PFSK-1 (cell line): ENCODE results near the gene CKAP2. TPM values are rescaled to one million over a fixed set of nuclear protein-coding genes. Genes with fewer than 3 reads are reported as not detected.
A peak's percentile ranks its signal among the peaks of the same experiment; 100 is the strongest.

Experiments
- FOXP2 ChIP-seq: optimal IDR thresholded peaks from 2 replicates; pipeline ENCODE3; 2011; ENCODE audit warnings: borderline replicate concordance, control low read depth, inconsistent platforms; ENCODE audit not compliant: insufficient read depth; ENCODE audit errors: extremely low read length, extremely low read depth
- POLR2AphosphoS5 ChIP-seq: IDR thresholded peaks from 2 replicates; pipeline ENCODE4 v1.6.1; 2012; ENCODE audit warnings: low read depth, mild to moderate bottlenecking, control low read depth, low read length, moderate library complexity
- SIN3A ChIP-seq: IDR thresholded peaks from 2 replicates; pipeline ENCODE4 v1.6.1; 2012; ENCODE audit warnings: mild to moderate bottlenecking, low read length, moderate library complexity, borderline replicate concordance; ENCODE audit not compliant: insufficient read depth
- TAF1 ChIP-seq: IDR thresholded peaks from 2 replicates; pipeline ENCODE4 v1.6.1; 2012; ENCODE audit warnings: low read length, control low read depth, borderline replicate concordance; ENCODE audit not compliant: insufficient read depth
- polyA plus RNA-seq: library from polyadenylated mRNA; unstranded; fragments of >200 nt; gene quantifications from one replicate; pipeline ENCODE4 v1.2.1, GENCODE V29; 2012; ENCODE audit warnings: low read depth, missing spikeins; ENCODE audit not compliant: insufficient read length
- TF ChIP-seq, protein P1 (sequence below), 2 experiments: IDR thresholded peaks; 2 replicates each; pipeline versions ENCODE4 v1.6.1 to v1.8.0; 2011 to 2012; ENCODE audit warnings: low read depth in 2 of 2, low read length in 2 of 2, control low read depth in 1 of 2, inconsistent platforms in 1 of 2, mild to moderate bottlenecking in 1 of 2, moderate library complexity in 1 of 2; ENCODE audit not compliant: insufficient read depth in 1 of 2

The CKAP2 gene, protein sequence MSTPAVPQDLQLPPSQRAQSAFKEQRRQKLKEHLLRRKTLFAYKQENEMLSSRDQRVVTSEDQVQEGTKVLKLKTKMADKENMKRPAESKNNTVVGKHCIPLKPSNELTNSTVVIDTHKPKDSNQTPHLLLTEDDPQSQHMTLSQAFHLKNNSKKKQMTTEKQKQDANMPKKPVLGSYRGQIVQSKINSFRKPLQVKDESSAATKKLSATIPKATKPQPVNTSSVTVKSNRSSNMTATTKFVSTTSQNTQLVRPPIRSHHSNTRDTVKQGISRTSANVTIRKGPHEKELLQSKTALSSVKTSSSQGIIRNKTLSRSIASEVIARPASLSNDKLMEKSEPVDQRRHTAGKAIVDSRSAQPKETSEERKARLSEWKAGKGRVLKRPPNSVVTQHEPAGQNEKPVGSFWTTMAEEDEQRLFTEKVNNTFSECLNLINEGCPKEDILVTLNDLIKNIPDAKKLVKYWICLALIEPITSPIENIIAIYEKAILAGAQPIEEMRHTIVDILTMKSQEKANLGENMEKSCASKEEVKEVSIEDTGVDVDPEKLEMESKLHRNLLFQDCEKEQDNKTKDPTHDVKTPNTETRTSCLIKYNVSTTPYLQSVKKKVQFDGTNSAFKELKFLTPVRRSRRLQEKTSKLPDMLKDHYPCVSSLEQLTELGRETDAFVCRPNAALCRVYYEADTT
- polyA plus RNA-seq = 17.5 TPM

DNA sequence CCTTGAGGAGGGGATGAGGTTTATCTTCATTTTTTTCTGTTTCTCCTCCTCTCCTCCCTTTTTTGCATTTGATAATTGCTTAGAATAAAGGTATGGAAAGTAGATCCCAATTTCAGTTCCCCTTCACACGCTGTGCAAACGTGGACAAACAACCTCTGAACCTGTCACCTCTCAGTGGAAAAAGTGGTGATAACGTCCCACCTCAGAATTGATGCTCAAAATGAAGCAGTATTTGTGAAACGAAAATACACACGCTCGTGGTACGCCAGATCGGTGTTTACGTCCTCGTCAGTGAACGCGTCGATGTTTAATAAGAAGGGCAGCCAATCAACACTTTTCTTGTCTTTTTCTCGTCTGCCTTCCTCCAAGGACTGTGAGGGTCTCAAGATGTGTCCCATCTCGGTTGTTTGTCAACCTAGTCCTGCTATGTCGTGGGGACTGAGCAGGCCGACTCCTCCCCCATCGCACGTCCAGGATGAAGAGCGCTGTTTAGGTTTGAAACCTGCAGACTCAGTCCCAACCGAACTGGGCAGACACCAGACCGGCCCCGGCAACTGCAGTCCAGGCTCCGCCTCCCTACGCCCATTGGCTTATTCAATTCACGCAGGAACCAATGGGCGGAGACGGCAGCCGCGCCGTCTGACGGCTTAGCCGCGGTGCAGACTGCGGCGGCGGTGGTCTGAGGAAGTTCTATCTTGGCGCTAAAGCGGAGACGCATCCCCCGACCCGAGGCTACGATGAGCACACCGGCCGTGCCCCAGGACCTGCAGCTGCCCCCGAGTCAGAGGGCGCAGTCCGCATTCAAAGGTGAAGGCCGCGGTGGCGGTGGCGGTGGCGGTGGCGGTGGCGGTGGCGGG lies at the start of gene CKAP2:
CKAP2 (plus strand) TSS at position 659 of the 857 bp plus-strand sequence; CDS start at position 738, 79 bp downstream.
- TF ChIP-seq POLR2AphosphoS5 (peak; percentile 81), FOXP2 (no peak), TAF1 (peak; percentile 70; the same call in 1 of the 2 replicates), SIN3A (peak; percentile 18; the same call in 1 of the 2 replicates)
- TF ChIP-seq, protein P1, sequence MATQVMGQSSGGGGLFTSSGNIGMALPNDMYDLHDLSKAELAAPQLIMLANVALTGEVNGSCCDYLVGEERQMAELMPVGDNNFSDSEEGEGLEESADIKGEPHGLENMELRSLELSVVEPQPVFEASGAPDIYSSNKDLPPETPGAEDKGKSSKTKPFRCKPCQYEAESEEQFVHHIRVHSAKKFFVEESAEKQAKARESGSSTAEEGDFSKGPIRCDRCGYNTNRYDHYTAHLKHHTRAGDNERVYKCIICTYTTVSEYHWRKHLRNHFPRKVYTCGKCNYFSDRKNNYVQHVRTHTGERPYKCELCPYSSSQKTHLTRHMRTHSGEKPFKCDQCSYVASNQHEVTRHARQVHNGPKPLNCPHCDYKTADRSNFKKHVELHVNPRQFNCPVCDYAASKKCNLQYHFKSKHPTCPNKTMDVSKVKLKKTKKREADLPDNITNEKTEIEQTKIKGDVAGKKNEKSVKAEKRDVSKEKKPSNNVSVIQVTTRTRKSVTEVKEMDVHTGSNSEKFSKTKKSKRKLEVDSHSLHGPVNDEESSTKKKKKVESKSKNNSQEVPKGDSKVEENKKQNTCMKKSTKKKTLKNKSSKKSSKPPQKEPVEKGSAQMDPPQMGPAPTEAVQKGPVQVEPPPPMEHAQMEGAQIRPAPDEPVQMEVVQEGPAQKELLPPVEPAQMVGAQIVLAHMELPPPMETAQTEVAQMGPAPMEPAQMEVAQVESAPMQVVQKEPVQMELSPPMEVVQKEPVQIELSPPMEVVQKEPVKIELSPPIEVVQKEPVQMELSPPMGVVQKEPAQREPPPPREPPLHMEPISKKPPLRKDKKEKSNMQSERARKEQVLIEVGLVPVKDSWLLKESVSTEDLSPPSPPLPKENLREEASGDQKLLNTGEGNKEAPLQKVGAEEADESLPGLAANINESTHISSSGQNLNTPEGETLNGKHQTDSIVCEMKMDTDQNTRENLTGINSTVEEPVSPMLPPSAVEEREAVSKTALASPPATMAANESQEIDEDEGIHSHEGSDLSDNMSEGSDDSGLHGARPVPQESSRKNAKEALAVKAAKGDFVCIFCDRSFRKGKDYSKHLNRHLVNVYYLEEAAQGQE (IDR thresholded peaks at IDR 0.05; ENCODE audit: insufficient read depth in 1 of 2, low read depth in 2 of 2, low read length in 2 of 2) = no peak

DNA sequence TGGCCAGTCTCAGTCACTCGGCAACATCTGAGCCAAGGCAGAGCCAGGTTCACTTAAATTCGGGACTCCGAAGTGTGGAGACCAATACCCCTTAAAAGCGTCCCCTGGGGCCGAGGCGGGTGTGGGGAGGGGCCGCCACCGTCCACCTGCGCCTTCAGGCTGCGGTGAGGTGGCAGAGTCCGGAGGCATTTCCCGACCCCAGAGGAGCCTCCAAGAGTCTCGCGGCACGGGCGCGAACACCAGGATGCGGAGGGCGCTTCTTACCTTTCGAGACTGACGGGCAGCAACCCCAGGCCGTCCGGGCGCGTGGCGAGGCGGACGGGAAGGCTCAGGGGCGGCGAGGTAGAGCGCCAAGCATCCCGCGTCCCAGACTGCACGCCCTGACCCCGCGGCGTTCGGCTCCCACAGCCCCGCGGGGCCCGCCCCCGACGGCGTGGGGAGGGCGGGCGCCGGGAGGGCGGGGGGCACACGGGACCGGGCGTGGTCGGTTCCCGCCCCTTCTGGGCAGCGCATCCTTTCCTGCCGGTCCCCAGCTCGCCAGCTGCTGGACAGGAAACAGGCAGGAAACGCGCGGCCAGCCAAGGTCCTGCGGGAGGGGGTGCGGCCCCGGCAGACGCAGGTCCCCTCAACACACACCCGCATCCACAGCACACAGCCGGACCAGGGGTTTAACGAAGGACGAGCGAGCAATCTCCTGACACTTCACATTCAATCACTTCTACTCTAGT lies 49.3 kb upstream of the CKAP2 start, which contains the start of gene THSD1:
THSD1 (minus strand) TSS at position 406 of the 728 bp plus-strand sequence. CDS start 3,572 bp downstream, outside the sequence.
- no peak for TF ChIP-seq SIN3A
- TF ChIP-seq FOXP2 = peak; percentile 53

DNA sequence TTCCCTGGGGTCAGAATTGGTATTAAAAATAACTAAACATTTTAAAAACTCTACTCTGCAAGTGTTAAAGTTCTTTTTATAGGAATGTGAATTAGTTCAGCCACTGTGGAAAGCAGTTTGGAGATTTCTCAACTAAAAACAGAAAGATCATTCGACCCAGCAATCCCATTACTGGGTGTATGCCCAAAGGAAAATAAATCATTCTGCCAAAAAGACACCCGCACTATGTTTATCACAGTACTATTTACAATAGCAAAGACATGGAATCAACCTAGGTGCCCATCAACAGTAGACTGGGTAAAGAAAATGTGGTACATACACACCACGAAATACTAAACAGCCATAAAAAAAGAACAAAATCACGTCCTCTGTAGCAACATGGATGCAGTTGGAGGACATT lies 48.6 kb upstream of the CKAP2 start:
- no peak for TF ChIP-seq POLR2AphosphoS5
- no peak for TF ChIP-seq FOXP2
- no peak for TF ChIP-seq TAF1
- TF ChIP-seq SIN3A = no peak
- TF ChIP-seq, protein P1 (IDR thresholded peaks at IDR 0.05; ENCODE audit: insufficient read depth in 1 of 2, low read depth in 2 of 2, low read length in 2 of 2) = no peak

DNA sequence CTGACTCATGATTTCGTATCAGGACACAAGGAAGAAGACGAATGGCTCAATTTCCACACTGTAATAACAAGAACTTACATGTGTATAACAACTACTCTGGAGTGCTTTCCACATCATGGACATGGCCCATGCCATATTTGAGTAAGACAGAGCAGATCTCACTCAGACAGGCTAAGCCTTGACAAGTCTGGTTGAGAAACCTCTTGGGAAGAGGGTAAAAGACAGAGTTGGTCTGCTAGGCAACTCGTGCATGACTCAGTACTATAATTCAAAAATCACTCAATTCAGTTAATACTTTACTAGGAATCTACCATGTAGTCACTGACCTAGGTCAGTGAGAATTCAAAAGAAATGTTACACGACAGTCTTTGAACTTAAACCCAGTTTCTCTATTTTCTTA lies 43.6 kb upstream of the CKAP2 start:
- TF ChIP-seq FOXP2 = no peak
- TF ChIP-seq, protein P1 (IDR thresholded peaks at IDR 0.05; ENCODE audit: insufficient read depth in 1 of 2, low read depth in 2 of 2, low read length in 2 of 2) = no peak
- TF ChIP-seq SIN3A = no peak
- no peak for TF ChIP-seq POLR2AphosphoS5
- TF ChIP-seq TAF1 = no peak
